ENCODE results near the gene VAMP1. TPM values are rescaled to one million over a fixed set of nuclear protein-coding genes. Genes with fewer than 3 reads are reported as not detected.

The VAMP1 gene
- total and polyA plus RNA-seq, 4 donors = 4.7 to 14.1 (median 6.3) TPM

DNA sequence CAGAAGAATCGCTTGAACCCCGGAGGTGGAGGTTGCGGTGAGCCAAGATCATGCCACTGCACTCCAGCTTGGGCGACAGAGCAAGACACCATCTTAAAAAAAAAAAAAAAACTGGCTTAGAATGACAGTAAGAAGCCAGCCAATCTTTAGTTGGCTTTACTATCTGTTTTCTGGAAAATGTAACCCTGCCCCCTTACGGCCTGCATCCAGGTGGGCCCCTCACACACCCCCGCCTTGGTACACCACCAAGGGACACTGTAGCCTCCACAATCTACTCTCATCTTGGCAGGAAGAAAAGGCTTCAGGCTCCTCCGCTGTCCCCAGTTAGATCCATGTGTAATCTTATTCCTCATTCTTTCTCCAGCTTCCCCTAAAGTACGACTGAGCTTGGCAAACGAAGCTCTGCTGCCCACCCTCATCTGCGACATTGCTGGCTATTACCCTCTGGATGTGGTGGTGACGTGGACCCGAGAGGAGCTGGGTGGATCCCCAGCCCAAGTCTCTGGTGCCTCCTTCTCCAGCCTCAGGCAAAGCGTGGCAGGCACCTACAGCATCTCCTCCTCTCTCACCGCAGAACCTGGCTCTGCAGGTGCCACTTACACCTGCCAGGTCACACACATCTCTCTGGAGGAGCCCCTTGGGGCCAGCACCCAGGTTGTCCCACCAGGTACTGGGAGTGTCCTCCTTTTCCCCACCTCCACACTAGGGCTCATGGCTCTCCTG lies 12.0 kb downstream of the VAMP1 start:
- Histone ChIP-seq H3K9me3 (ENCODE audit: control insufficient read depth in 4 of 4, insufficient read depth in 3 of 4, low read length in 3 of 4) (no peaks in the 10 kb centered on the region), H3K4me3 (no peak overlapping the region), H3K36me3 (ENCODE audit: control insufficient read depth in 4 of 4, insufficient read depth in 4 of 4, low read length in 4 of 4) (peaks cover 4 to 47% (median 20%) of the 10 kb centered on the region in 4 donors), H3K27me3 (ENCODE audit: control insufficient read depth in 3 of 3, insufficient read depth in 3 of 3, low read length in 2 of 3) (no peaks in the 10 kb centered on the region), H3K4me1 (ENCODE audit: control insufficient read depth in 5 of 5, insufficient read depth in 5 of 5, low read length in 5 of 5) (peaks cover 0 to 3% (median 0%) of the 10 kb centered on the region in 5 donors), H3K27ac (ENCODE audit: low read depth in 1 of 2, low read length in 1 of 2) (no peak overlapping the region), H3K9ac (ENCODE audit: insufficient read depth in 1 of 2, low read length in 2 of 2) (no peak overlapping the region)
- WGBS, 2 donors = 91 to 94% methylated on average over 14 of the region's 14 CpGs
- TF ChIP-seq CTCF (IDR thresholded peaks at IDR 0.05; ENCODE audit: control extremely low read depth, extremely low read depth) = no peak
- no peak for ATAC-seq (ENCODE audit: insufficient read depth, low FRiP score)
- no peak for DNase-seq

- TF ChIP-seq CTCF (IDR thresholded peaks at IDR 0.05; ENCODE audit: control extremely low read depth, extremely low read depth) = no peak
- no peak for ATAC-seq (ENCODE audit: insufficient read depth, low FRiP score)
- no peak for DNase-seq
- peaks cover 4 to 38% (median 14%) of the 10 kb centered on the region in 4 donors for H3K36me3 ChIP-seq (ENCODE audit: control insufficient read depth in 4 of 4, insufficient read depth in 4 of 4, low read length in 4 of 4)
- H3K9me3 ChIP-seq (ENCODE audit: control insufficient read depth in 4 of 4, insufficient read depth in 3 of 4, low read length in 3 of 4) = no peaks in the 10 kb centered on the region
- H3K27ac ChIP-seq (ENCODE audit: low read depth in 1 of 2, low read length in 1 of 2) = no peak overlapping the region
- no peaks in the 10 kb centered on the region for H3K27me3 ChIP-seq (ENCODE audit: control insufficient read depth in 3 of 3, insufficient read depth in 3 of 3, low read length in 2 of 3)
- 90 to 95% methylated on average over 12 of the region's 12 CpGs for WGBS, 2 donors
- H3K4me1 ChIP-seq (ENCODE audit: control insufficient read depth in 5 of 5, insufficient read depth in 5 of 5, low read length in 5 of 5) = peaks cover 0 to 8% (median 3%) of the 10 kb centered on the region in 5 donors
- H3K9ac ChIP-seq (ENCODE audit: insufficient read depth in 1 of 2, low read length in 2 of 2) = no peak overlapping the region
- H3K4me3 ChIP-seq = no peak overlapping the region
Measured at GRCh38 chr12:6457220-6457945, 13.1 kb downstream of the VAMP1 start.

DNA sequence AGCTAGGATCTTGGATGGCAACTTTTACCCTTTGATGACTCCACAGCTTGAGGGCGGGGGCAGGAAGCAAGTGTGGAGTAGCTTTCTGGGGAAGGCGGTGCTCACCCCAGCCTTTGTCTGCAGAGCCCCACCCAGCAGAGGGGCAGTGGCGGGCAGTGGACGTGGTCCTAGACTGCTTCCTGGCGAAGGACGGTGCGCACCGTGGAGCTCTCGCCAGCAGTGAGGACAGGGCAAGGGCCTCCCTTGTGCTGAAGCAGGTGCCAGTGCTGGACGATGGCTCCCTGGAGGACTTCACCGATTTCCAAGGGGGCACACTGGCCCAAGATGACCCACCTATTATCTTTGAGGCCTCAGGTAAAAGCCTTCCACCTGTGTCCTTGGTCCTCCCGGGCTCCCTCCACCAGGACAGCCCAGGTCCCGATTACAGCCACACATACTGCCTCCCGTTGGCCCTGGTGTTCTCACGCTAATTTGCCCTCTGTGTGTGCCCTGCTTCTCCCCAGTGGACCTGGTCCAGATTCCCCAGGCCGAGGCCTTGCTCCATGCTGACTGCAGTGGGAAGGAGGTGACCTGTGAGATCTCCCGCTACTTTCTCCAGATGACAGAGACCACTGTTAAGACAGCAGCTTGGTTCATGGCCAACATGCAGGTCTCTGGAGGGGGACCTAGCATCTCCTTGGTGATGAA lies 17.4 kb downstream of the VAMP1 start:
- no peaks in the 10 kb centered on the region for H3K27me3 ChIP-seq (ENCODE audit: control insufficient read depth in 3 of 3, insufficient read depth in 3 of 3, low read length in 2 of 3)
- DNase-seq (peak in 1 of 3 donors; percentile 45), ATAC-seq (ENCODE audit: insufficient read depth, low FRiP score) (no peak)
- H3K27ac ChIP-seq (ENCODE audit: low read depth in 1 of 2, low read length in 1 of 2) = peak overlapping the region; percentile 95 to 99
- no peaks in the 10 kb centered on the region for H3K9me3 ChIP-seq (ENCODE audit: control insufficient read depth in 4 of 4, insufficient read depth in 3 of 4, low read length in 3 of 4)
- H3K9ac ChIP-seq (ENCODE audit: insufficient read depth in 1 of 2, low read length in 2 of 2) = peak overlapping the region; percentile 73 to 79
- no peak for TF ChIP-seq CTCF (IDR thresholded peaks at IDR 0.05; ENCODE audit: control extremely low read depth, extremely low read depth)
- peaks cover 0 to 15% (median 5%) of the 10 kb centered on the region in 4 donors for H3K36me3 ChIP-seq (ENCODE audit: control insufficient read depth in 4 of 4, insufficient read depth in 4 of 4, low read length in 4 of 4)
- H3K4me3 ChIP-seq = no peak overlapping the region
- H3K4me1 ChIP-seq (ENCODE audit: control insufficient read depth in 5 of 5, insufficient read depth in 5 of 5, low read length in 5 of 5) = peaks cover 0 to 32% (median 8%) of the 10 kb centered on the region in 5 donors
- WGBS, 2 donors = 39 to 58% methylated on average over 17 of the region's 17 CpGs
